Motor neuron (in vitro differentiated cells): ENCODE data around the gene UBE2E2. TPM values are rescaled to one million over a fixed set of nuclear protein-coding genes. Genes with fewer than 3 reads are reported as not detected.

Source experiments
- ATAC-seq, 8 experiments: fragments of 200-7000 bp; cut with Tn5 transposase; replicated peaks in 6 of 8; 2 replicates each; pipeline ENCODE4 v1.8.0; 2021; ENCODE audit warnings: mild to moderate bottlenecking in 8 of 8, moderate library complexity in 8 of 8
- H3K27ac ChIP-seq, 2 donors: fragments of 250-450 bp; sonication (Bioruptor Pico); 2 replicates each; pipeline ENCODE4 v1.9.0; 2021; ENCODE audit warnings: antibody characterized with exemption in 2 of 2, mild to moderate bottlenecking in 2 of 2, moderate library complexity in 1 of 2
- H3K4me1 ChIP-seq, 2 donors: fragments of 250-450 bp; sonication (Bioruptor Pico); replicated peaks in 1 of 2; 2 replicates each; pipeline ENCODE4 v1.6.1; 2021; ENCODE audit warnings: antibody characterized with exemption in 2 of 2, mild to moderate bottlenecking in 2 of 2, moderate library complexity in 1 of 2
- H3K4me3 ChIP-seq, 5 donors: fragments of 250-450 bp; sonication (Bioruptor Pico); 2 replicates each; pipeline ENCODE4 v1.9.0; 2021; ENCODE audit warnings: antibody characterized with exemption in 5 of 5, mild to moderate bottlenecking in 5 of 5, moderate library complexity in 4 of 5
- WGBS, 10 experiments: fragments of 450-650 bp; shearing (Covaris generic); methylation state at CpG; one replicate each; pipeline ENCODE4 v1.0.0; 2022; 5-methylcytosine and 5-hydroxymethylcytosine counted together
- in situ Hi-C, 9 experiments: fragments of 400-800 bp; cut with MboI; loops; one replicate each; pipeline ENCODE4 v1.15.0; 2021; ENCODE audit warnings: low sequenced_read_pairs in 9 of 9, low pct_unique_long_range_greater_than_20kb in 2 of 9; ENCODE audit not compliant: unreplicated experiment in 9 of 9
- total RNA-seq, 8 experiments: library from RNA; unstranded; fragments of 300-600 nt; gene quantifications; 2 replicates each; pipeline versions ENCODE4 v1.2.3 to v1.2.4, GENCODE V29; 2022

UBE2E2 gene
- total RNA-seq, 8 experiments from 2014 or later = 21.8 to 56.8 (median 46.5) TPM

DNA sequence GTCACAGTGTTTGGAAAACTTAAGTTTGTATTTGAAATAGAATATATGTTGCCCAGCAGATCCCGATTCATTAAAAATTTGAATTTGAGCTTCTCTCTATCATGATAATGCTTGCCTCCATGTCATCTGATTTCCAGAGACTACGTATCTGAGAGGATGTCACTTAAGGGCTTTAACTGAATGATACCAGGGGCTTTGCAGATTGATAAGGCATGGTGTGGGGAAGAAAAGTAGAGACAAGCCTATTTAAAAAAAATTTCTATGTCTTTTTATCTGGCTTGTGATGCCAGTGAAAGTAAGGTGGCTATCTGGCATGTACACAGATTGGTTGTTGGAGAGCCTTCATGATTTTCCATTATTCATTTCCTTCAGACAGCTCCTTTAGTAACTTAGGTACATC is 72.7 kb downstream of the UBE2E2 start:
- WGBS, 10 experiments = 71 to 100% (median 100%) methylated on average over 1 to 2 of the region's 2 CpGs
- no peak for ATAC-seq
- Histone ChIP-seq H3K4me1 (peaks cover 5 to 7% of the 10 kb centered on the region in 2 donors), H3K4me3 (no peak overlapping the region), H3K27ac (no peak overlapping the region)
- in situ Hi-C loops = no loop called here

DNA sequence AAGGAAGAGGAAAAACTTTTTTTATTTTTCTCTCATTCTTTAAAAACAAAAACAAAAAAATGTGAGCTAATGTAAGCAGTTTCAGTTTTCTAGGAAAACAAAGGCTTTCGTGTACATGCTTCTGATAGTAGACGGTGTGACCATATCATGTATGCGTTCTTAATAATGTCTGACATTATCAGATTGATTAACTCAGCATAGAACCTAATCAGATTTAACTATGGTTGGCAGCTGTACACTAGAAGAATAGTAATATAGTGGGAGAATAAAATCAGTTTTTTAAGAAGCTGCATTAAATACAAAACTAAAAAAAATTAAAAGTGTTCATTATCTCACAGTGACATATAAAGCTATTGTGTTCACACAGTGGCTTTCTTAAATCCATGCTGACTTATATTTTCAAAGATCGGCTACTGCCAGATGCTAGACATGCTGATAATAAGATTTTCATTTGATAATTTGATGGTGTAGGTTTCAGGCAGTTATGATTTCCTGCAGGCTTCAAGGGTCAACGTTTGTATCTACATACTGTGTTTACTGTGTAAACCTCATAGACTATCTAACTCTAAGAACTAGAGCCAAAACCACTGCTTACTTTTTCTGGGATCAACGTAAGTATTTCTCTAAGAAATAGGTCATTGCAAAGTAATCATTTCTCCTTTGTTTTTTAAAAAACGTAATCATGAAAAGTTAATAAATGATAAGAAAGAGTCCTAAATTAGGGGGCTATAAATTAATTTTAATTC is 74.0 kb downstream of the UBE2E2 start:
- ATAC-seq = no peak
- in situ Hi-C loops = no loop called here
- peaks cover 5 to 7% of the 10 kb centered on the region in 2 donors for H3K4me1 ChIP-seq
- H3K27ac ChIP-seq = no peak overlapping the region
- no peak overlapping the region for H3K4me3 ChIP-seq
- 74 to 93% (median 86%) methylated on average over 4 to 7 of the region's 7 CpGs for WGBS, 10 experiments

DNA sequence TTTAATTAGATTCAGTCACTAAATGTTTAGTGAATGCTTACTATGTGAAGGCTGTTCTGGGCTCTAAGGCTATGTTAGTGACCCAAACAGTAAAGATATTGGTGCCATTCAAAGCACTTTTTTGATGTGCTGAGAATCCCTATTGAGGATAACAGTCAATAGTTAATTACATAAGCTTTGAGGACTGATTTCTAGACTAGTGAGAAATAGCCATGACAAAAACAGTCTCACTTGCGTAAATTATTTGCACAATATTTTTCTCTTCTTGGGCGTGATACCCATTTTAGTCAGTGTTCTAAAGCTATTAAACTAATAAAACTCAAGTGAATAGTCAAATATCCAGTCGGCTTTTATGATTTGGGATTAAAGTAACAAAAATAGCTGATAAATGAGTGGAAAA is 74.6 kb downstream of the UBE2E2 start:
- no peak overlapping the region for H3K4me3 ChIP-seq
- in situ Hi-C loops = no loop called here
- WGBS, 10 experiments = 48 to 100% (median 88%) methylated on average over 2 to 3 of the region's 3 CpGs; no CpG with 5 or more reads in 2 of the 10 experiments
- peaks cover 5 to 7% of the 10 kb centered on the region in 2 donors for H3K4me1 ChIP-seq
- H3K27ac ChIP-seq = no peak overlapping the region
- no peak for ATAC-seq

DNA sequence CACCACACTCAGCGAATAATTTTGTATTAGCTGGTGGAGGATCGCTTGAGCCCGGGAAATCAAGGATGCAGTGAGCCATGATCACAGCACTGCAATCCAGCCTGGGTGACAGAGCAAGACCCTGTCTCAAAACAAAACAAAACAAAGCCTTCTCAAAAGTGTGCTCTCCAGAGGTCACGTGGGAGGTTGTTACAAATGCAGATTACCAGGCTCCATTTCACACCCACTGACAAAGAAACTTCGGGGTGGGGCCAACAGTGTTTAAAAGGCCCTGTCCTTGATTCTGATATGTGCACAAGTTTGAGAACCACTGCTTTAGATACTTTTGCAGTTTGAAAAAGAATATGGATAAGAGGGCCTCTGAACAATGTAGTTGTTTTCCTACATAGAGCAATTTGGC is 80.5 kb downstream of the UBE2E2 start:
- ATAC-seq = no peak
- peaks cover 5 to 10% of the 10 kb centered on the region in 2 donors for H3K4me1 ChIP-seq
- no peak overlapping the region for H3K27ac ChIP-seq
- no peak overlapping the region for H3K4me3 ChIP-seq
- WGBS, 10 experiments = 60 to 100% (median 82%) methylated on average over 2 to 4 of the region's 5 CpGs; no CpG with 5 or more reads in 3 of the 10 experiments
- in situ Hi-C loops = no loop called here

DNA sequence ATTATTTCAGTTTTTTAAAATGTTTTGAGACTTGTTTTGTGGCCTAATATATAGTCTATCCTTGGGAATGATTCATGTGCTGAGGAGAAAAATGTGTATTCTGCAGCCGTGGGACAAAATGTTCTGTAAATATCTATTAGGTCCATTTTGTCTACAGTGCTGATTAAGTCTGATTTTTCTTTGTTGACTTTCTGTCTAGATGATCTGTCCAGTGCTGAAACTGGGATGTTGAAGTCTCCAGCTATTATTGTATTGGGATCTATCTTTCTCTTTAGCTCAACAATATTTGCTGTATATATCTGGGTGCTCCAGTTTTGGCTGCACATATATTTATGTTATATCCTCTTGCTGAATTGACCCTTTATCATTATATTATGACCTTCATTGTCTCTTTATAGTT is 85.2 kb downstream of the UBE2E2 start:
- H3K4me3 ChIP-seq = no peak overlapping the region
- 25 to 100% (median 100%) methylated on average over 1 of the region's 1 CpG; no CpG with 5 or more reads in 1 of the 10 experiments for WGBS, 10 experiments
- H3K27ac ChIP-seq = no peak overlapping the region
- ATAC-seq = no peak
- in situ Hi-C loops = no loop called here
- peaks cover 0 to 3% of the 10 kb centered on the region in 2 donors for H3K4me1 ChIP-seq

DNA sequence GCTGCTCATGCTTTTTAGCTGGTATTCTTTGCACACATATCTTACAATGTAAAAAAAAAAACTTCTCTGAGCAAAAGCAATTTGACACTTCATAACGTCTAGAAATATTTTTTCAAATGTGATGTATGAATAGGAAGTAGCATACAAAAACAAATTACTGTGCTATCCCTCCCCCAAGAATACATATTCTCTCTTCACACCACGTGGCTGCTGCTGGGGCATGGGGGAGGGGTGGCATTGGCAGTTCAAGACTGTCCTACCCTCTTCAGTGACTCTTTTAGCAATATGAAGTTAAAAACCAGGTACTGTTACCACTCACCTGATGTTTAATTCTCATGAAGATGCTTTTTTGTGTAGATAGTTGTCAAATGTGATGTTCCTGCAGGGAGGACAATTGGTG is 85.6 kb downstream of the UBE2E2 start:
- ATAC-seq = no peak
- 17 to 67% (median 46%) methylated on average over 1 to 2 of the region's 2 CpGs; no CpG with 5 or more reads in 1 of the 10 experiments for WGBS, 10 experiments
- H3K4me1 ChIP-seq = no peaks in the 10 kb centered on the region
- in situ Hi-C loops = no loop called here
- no peak overlapping the region for H3K4me3 ChIP-seq
- H3K27ac ChIP-seq = no peak overlapping the region

DNA sequence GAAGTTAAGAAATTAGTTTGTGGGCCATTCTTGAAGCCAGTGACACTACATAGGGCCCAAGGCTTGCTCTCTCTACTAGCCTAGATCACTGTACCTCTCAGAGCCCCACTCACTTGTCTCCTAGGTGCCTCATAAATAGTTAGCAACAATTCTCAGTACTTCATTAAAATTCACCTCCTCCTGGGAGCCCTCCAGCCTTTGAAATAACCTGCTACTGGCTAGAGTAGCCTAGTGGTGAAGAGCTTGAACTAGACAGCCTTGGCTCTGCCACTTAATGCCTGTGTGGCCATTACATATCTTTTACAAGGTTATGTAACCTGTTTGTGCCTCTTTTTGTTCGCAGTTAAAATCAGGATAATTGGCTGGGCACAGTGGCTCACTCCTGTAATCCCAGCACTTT is 89.3 kb downstream of the UBE2E2 start:
- ATAC-seq = no peak
- WGBS, 10 experiments = 100% methylated on average over 1 of the region's 1 CpG; no CpG with 5 or more reads in 8 of the 10 experiments
- Histone ChIP-seq H3K4me3 (no peak overlapping the region), H3K4me1 (no peaks in the 10 kb centered on the region), H3K27ac (no peak overlapping the region)
- in situ Hi-C loops = no loop called here

DNA sequence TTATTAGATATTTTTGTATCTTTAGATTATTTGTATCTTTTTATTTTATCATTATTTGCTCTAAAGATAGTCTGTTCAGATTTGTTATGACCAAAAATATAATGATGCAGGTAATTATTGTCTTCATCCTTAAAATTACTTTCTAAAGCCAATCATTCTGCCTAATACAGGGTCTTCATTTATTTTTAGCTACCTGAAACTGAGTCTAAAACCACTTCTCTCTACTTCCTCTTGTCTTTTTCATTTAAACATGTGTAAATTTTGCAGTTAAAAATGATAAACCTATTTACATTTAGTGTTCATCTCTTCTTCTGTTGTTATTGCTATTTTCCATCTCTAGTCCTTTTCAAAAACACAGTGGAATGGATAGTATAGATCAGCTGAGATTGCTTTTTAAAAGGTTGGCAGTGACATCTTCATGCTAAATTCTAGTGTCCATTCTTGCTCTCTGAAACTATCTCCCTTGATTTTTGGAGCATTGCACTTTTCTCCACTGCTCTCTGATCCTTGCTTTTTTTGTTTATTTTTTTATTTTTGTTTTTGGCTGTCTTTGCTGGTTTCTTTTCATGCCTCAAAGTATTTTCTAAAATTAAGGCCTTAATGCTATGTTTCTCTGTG is 91.8 kb downstream of the UBE2E2 start:
- no peak overlapping the region for H3K4me3 ChIP-seq
- in situ Hi-C loops = no loop called here
- no peak for ATAC-seq
- no peaks in the 10 kb centered on the region for H3K4me1 ChIP-seq
- H3K27ac ChIP-seq = no peak overlapping the region

DNA sequence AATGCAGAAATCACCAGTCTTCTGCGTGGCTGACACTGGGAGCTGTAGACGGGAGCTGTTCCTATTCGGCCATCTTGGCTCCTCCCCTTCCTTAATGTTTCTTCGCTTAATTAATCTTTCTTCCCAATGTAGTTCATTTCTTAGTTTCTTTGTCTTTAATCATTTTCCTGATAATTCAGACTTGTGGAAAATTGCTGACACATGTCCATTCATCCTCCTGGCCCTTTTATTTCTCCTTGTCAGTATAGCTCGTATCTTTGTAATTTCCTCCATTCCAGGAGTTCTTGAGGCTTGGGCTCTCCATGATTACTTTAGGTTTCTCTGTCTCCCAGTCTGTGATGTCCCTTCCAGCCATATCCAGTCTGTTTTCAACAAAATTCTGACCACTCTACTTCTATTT is 98.7 kb downstream of the UBE2E2 start:
- ATAC-seq = no peak
- in situ Hi-C loops = no loop called here
- Histone ChIP-seq H3K4me1 (no peaks in the 10 kb centered on the region), H3K27ac (no peak overlapping the region), H3K4me3 (no peak overlapping the region)
- 80 to 100% (median 93%) methylated on average over 1 to 5 of the region's 5 CpGs; no CpG with 5 or more reads in 1 of the 10 experiments for WGBS, 10 experiments

DNA sequence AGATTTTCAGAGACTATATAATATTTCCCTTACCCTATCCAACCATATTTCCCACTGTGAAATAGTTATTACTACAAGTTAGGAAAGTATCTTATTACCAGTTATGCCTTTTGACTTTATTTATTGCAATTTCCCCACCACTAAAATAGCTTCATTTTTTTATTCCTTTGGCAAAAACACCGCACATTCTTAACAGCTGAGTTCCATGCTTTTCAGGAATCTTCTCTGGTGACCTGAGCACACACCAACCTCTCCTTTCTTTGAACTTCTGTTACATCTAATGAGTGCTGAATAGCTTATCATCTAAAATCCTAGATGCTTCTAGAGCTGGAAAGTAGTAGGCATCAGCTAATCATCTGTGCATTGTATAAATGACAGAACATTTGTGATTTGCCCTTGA is 99.1 kb downstream of the UBE2E2 start:
- Histone ChIP-seq H3K4me1 (no peaks in the 10 kb centered on the region), H3K4me3 (no peak overlapping the region), H3K27ac (no peak overlapping the region)
- ATAC-seq = no peak
- 44 to 100% (median 100%) methylated on average over 1 of the region's 1 CpG; no CpG with 5 or more reads in 1 of the 10 experiments for WGBS, 10 experiments
- in situ Hi-C loops = no loop called here

DNA sequence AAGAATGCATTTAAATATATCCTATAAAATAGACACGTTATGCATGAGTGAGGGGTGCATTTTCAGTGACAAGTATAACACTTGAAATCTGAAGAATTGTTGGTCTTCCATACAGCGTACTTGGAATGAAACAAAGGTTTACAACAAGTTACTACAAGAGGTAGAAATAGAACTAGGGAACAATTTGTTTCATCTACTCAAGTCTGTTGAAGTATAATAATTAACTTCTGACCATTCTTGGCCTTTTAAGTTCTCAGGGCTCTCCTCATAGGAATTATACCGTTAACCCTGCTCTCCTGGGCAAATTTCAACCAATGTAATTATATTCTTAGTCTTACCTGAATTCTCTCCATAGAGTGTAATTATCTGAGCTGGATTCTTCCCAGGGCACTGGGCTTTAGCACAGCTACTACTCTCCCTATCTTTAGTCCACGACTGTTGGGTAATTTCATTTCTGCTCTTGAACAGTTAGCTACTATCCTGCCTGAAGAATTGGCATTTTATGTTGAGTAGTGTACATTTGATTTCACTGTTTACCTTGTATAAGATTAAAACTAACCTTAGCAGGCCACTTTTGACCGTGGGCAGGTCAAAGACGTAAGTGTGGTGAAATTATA is 100.6 kb downstream of the UBE2E2 start:
- Histone ChIP-seq H3K4me1 (no peaks in the 10 kb centered on the region), H3K27ac (no peak overlapping the region), H3K4me3 (no peak overlapping the region)
- ATAC-seq = no peak
- in situ Hi-C loops = no loop called here
- WGBS, 10 experiments = 75 to 100% (median 88%) methylated on average over 2 to 6 of the region's 6 CpGs

DNA sequence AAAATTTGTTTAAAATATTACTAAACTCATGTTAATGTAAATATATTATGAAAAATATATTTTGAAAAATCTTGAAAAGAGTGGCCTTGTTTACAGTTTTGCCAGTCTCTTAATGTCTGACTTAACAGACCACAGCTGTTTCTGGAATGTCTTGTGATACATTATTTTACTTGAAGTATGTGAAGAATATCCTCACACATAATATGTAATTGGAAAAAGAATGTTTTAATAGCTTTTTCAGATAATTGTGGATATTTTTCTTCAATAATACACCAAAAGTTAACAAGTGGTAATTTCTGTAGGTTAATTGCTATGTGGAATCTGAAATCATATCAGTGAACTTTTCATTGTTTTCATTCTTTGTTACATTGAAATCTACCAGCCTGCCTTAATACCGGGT is 101.3 kb downstream of the UBE2E2 start:
- H3K27ac ChIP-seq = no peak overlapping the region
- ATAC-seq = no peak
- H3K4me3 ChIP-seq = no peak overlapping the region
- WGBS, 10 experiments = 0 to 100% (median 83%) methylated on average over 1 of the region's 1 CpG
- no peaks in the 10 kb centered on the region for H3K4me1 ChIP-seq
- in situ Hi-C loops = no loop called here

DNA sequence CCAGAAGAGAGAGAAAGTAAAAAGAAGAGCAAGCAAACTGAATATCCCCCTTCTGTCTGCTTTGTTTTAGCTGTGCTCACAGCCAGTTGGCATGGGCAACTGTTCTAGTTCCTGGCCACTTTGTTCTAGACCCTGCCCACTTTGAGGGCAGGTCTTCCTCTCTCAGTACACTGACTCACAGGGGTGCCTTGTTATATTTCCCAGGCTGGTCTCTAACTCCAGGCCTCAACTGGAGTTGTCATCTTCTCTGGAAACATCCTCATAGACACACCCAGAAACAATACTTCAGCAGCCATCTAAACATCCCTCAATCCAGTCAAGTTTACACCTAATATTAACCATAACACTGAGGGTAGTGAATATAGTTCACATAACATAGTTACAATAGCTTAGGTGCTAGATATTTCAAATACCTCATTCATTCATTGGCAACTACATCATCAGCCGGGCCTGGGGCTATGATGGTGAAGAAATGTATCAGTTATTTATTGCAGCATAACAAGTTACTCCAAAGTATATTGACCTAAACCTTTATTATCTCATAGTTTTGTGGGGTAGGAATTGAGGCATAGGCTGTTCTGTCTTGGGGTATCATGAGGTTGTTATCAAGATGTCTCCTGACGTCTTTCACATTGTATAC is 106.0 kb downstream of the UBE2E2 start:
- ATAC-seq = no peak

More for the DNA sequence above, 106.0 kb downstream of the UBE2E2 start:
- 50 to 100% (median 100%) methylated on average over 1 to 2 of the region's 2 CpGs; no CpG with 5 or more reads in 1 of the 10 experiments for WGBS, 10 experiments
- H3K4me1 ChIP-seq = no peaks in the 10 kb centered on the region
- no peak overlapping the region for H3K27ac ChIP-seq
- in situ Hi-C loops = no loop called here
- no peak overlapping the region for H3K4me3 ChIP-seq
